Pons (tissue), 1 donor: ENCODE results near the gene INO80E.
"Not testable (repeated sequence)": the region's sequence is repeated elsewhere in the genome, so short reads cannot be mapped to it uniquely, and the experiment has no call there.

Experiments used
- DNase-seq: peaks from one replicate; pipeline ENCODE4 v3.0.0-alpha.2; 2016; ENCODE audit warnings: low spot score

INO80E gene

GRCh38 chr16:30009990-30010843, 14.2 kb downstream of the INO80E start:
- no peak for DNase-seq

DNA sequence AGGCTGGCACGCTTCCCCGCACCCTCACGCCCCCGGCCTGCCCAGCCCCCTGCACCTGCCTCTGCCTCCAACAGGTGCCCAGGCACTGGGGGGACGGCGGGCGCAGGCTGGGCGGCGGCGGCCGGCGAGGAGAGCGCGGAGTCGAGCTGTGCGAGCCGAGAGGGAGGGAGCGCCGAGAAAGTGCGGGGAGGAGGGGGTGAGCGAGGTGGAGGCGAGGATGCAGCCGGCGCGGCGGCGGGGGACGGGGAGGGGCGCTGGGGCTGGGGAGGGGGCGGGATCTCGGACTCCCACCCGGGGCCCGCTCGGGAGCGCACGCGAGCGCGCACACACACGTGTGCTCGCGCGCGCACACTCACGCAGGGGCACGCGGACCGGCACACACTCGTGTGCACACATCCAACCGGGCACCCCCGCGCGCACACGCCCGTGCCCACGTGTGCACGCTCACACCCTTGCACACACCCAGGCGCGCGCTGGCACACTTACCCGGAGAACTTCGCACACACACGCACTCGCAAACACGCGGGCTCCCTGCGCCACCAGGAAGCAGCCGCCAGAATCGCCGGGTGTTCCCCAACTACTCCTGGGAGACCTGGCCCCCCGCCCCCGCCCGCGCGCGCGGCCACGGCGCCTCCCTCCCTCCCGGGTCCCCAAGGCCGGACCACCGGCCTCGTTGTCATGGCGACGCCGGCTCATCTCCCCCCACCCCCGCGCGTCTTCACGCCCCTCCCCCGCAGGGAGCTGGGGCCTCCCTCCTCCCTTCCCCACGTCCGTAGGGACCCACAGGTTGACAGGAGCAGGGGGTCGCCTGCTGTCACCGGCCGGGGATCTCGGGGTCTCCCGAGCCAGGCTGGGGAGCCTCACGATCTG, 15.0 kb downstream of the INO80E start, which contains the start of gene DOC2A:
Gene DOC2A (minus strand): TSS at position 184 of the 870 bp plus-strand sequence. CDS start 805 bp downstream, outside the sequence.
- DNase-seq: no peak

GRCh38 chr16:30011714-30012504, 15.9 kb downstream of the INO80E start:
- DNase-seq: no peak

DNA sequence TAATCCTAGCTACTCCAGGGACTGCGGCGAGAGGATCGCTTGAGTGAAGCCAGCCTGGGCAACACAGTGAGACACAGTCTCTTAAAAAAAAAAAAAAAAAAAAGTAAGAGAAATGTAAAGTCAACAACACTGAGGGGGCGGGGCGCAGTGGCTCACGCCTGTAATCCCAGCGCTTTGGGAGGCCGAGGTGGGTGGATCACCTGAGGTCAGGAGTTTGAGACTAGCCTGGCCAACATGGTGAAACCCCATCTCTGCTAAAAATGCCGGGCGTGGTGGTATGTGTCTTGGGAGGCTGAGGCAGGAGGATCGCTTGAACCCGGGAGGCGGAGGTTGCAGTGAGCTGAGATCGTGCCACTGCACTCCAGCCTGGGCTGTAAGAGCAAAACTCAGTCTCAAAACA, 16.6 kb downstream of the INO80E start:
- not testable (repeated sequence) for DNase-seq

- DNase-seq: not testable (repeated sequence)
Observed at GRCh38 chr16:30015450-30015849, 19.4 kb downstream of the INO80E start.

DNA sequence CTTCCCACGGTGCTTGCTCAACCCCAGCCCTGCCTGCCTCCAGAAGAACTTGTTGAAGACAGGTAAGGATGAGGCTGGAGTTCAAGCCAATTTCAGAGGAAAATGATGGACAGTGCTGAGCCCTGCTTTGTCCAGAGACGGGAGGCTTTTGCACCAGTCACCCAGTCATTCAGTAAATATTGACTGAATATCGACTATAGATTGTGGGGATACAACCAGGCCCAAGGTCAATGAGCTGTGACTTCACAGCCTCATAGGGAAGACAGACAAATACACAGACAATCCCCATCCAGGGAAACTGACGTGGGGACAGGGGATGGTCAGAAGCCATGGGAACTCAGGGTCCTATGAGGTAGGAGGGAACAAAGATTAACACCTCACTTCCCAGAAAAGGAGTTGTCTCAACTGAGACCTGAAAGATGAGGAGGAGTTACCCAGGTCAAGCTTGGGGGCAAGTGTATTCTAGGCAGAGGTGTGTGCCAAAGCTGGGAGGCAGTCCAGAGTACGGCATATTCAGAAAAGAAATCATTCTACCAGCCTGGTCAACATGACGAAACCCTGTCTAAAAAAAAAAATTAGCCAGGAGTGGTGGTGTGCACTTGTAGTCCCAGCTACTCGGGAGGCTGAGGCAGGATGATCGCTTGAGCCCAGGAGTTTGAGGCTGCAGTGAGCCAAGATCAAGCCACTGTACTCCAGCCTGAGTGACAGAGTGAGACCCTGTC, 20.7 kb downstream of the INO80E start:
- no peak for DNase-seq

- DNase-seq: no peak
Observed at GRCh38 chr16:30017277-30017656, 21.2 kb downstream of the INO80E start.

- not testable (repeated sequence) for DNase-seq
Observed at GRCh38 chr16:30017937-30018336, 21.9 kb downstream of the INO80E start.

- no peak for DNase-seq
Observed at GRCh38 chr16:30018731-30019158, 22.7 kb downstream of the INO80E start.

DNA sequence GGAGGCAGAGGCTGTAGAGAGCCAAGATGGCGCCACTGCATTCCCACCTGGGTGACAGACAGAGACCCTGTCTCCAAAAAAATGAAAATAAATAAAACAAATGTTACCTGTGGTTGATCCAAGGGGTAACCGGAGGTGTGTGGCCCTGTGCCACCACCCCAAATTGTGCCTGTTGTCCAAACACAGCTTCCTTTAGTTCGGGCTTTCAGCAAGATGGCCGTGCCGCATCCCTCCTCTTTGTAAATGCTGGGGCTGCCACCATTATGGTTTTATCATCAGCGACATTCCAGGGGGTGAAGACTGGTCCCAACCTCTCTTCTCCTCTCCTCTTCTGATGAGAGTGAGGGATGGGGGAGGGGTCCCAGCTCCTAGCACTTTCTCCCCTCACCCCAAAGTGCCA, 26.8 kb downstream of the INO80E start, which contains the start of gene C16orf92:
Gene C16orf92 (plus strand): TSS at position 312 of the 400 bp plus-strand sequence. CDS start 143 bp downstream, outside the sequence.
- no peak for DNase-seq

- DNase-seq: no peak
Observed at GRCh38 chr16:30023586-30023985, 27.5 kb downstream of the INO80E start.

DNA sequence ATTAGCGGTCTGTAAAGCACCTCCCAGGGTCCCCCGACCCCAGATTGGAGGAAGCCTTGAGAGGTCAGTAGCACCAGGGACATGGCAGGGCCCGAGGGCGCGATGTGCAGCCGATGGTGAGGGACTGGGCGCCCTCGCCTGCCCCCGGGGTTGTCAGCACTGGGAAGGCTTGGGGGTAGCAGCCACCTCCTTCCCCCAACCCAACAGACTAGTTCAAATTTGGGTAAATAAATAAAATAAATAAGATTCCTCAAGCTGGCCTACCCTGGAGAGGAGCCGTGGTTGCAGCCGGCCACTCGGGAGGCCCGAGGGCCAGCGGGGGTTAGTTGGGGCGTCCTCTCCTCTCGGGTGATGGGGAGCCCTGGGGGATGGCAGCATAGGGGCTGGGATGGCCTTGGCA, 28.4 kb downstream of the INO80E start:
- DNase-seq: no peak

DNA sequence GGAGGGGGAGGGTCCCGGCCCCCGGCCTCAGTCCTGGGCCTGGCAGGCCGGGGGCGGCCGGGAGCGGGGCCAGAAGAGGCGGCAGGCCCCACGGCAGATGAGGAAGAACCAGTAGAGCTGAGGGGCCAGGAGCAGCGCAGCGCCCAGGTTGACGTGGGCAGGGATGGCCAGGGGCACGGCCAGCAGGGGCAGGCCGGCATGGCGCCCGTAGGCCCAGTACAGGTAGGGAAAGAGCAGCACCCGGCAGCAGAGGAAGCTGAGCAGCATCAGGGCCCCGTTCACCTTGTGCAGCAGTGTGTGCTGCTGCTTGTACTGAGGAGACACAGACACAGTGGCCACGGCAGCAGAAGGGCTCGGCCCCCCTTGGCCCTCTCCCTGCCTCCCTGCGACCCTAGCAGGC, 29.1 kb downstream of the INO80E start:
- no peak for DNase-seq

GRCh38 chr16:30025574-30025973, 29.5 kb downstream of the INO80E start:
- DNase-seq: no peak

- DNase-seq: no peak
Observed at GRCh38 chr16:30026449-30026848, 30.4 kb downstream of the INO80E start.

DNA sequence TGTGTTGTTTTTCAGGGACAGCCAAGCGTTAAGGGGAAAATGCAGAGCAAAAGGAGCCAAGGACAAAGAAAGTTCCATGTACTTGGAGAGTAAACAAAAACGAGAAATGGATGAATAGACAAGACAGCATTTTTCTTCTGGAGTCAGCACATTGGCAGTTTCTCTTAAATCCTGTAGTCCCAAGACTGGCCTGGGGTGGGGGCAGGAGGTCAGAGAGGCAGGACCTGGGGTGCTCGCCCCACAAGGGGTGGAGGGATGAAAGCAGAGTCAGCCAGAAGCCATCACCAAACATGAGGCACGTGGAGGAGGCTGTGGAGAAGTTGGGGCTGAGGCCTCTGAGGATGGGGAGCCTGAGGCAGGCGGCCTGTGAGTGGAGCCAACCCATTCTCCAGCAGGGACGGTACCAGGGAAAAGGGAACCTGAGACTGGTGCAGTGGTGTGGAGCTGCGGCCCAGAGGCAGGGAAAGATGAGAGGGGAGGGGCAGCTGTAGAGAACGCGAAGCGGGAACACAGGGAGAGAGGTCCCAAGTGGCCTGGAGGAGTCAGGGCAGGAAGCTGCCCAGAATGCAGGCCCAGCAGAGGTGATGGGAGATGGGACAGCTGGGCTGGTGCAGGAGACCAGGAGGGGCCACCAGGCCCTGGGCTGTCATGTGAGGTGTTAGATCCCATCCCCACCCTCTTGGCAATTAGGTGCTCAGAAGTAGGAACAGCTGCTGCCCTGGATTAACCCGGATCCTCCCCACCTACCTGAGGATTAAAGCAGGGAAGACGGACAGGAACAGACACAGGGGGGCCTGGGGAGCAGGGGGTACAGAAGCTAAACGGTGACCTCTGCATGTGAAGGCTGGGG, 31.8 kb downstream of the INO80E start:
- no peak for DNase-seq

DNA sequence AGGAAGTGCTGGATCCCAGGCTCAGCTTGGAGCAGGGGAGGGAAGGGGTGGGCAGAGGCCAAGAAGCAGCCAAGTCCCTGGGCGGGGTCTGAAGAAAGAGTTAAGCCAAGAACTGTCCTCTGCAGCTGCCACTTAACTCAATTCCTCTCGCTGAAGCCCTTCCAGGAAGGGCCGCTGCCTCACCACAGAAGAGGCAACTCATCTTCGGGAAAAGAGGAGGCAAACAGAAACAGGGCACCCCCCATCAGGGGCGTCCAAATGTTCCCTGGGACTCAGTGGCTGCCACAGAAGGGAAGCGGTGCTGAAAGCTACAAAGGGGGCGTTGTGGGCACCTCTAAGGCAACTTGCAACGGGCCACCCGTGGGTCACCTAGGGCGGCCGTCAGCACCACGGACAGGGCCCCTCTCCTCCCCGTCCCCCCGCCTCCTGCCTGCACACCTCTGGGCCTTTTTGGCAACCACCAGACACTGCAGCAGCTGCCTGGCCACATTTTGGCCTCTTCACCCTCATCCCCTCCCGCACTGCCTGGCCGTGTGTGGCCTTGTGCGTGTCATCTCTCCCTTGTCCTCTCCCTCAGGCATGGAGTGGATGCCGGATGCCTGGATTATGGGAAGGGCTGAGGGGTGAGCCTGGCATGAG, 32.5 kb downstream of the INO80E start:
- DNase-seq: no peak

- DNase-seq: no peak
Observed at GRCh38 chr16:30030011-30030685, 34.1 kb downstream of the INO80E start.

GRCh38 chr16:30030841-30031413, 34.9 kb downstream of the INO80E start, which contains the start of gene TLCD3B:
TSS of gene TLCD3B (minus strand) at chr16:30031271. CDS start at chr16:30030527, 744 bp downstream.
- DNase-seq: no peak
